HepG2 (cell line): ENCODE data around the gene CCSER1. TPM values are rescaled to one million over a fixed set of nuclear protein-coding genes. Genes with fewer than 3 reads are reported as not detected.

ENCODE experiments used
- ATAC-seq: fragments of 200-7000 bp; cut with Tn5 transposase; 3 replicates; pipeline ENCODE4 v1.9.1; 2020; ENCODE audit warnings: mild to moderate bottlenecking, moderate library complexity
- BruUV-seq: library from RNA; stranded (reverse); fragments of 400-500 nt; replicated peaks from 2 replicates; lab custom pipeline; 2021; lab: Mats Ljungman, UMichigan
- CTCF ChIA-PET: fragments of 300-600 bp; formaldehyde crosslinking; extraction: SDS; loops from one replicate; lab custom pipeline; 2021; ENCODE audit warnings: low total read pairs, inconsistent platforms, low intra/inter-chr PET ratio; lab: Yijun Ruan, JAX
- POLR2A ChIA-PET: fragments of 350-600 bp; sonication (Branson Sonifier 250); formaldehyde crosslinking; loops from one replicate; lab custom pipeline; 2020; ENCODE audit warnings: antibody characterized with exemption, inconsistent platforms; lab: Yijun Ruan, JAX
- DNase-seq: peaks from one replicate; pipeline ENCODE4 v3.0.0-alpha.2; 2015; ENCODE audit warnings: low spot score
- FAIRE-seq: peaks from 3 replicates; lab custom pipeline; 2011; peaks lifted over from hg19 to GRCh38; lab: Jason Lieb, UNC
- H2AFZ ChIP-seq: one replicate; pipeline ENCODE4 v1.6.1; 2011; ENCODE audit warnings: low read length, inconsistent platforms
- H3K27ac ChIP-seq: fragments of 300-600 bp; 3 replicates; pipeline ENCODE4 v1.8.0; 2011; ENCODE audit warnings: mixed run types, mild to moderate bottlenecking, mixed read lengths, low read length, inconsistent platforms; ENCODE audit not compliant: insufficient read depth; ENCODE audit errors: extremely low read length
- H3K27me3 ChIP-seq, 2 experiments: fragments of 200-600 bp in 1 of 2; 2 replicates in 1 of 2; 3 replicates in 1 of 2; pipeline versions ENCODE4 v1.6.0 to v1.8.0; 2011; ENCODE audit warnings: low read length in 2 of 2, mild to moderate bottlenecking in 2 of 2, moderate library complexity in 2 of 2, inconsistent platforms in 1 of 2; ENCODE audit not compliant: insufficient read depth in 2 of 2, control insufficient read depth in 1 of 2
- H3K36me3 ChIP-seq, 2 experiments: fragments of 200-600 bp in 1 of 2; replicated peaks in 1 of 2; 2 replicates in 1 of 2; 3 replicates in 1 of 2; pipeline versions ENCODE4 v1.5.1 to v1.8.0; 2011; ENCODE audit warnings: low read length in 2 of 2, inconsistent platforms in 1 of 2; ENCODE audit not compliant: insufficient read depth in 2 of 2, control insufficient read depth in 1 of 2
- H3K4me1 ChIP-seq: 2 replicates; pipeline ENCODE4 v1.5.1; 2012; ENCODE audit warnings: low read length, inconsistent platforms; ENCODE audit not compliant: insufficient read depth
- H3K4me2 ChIP-seq: 2 replicates; pipeline ENCODE4 v1.6.0; 2011; ENCODE audit warnings: low read depth, low read length, inconsistent platforms
- H3K4me3 ChIP-seq, 3 experiments: fragments of 200-600 bp in 1 of 3; sonication (generic), shearing (Covaris generic) in 1 of 3; replicated peaks in 1 of 3; 2 replicates each; pipeline ENCODE4 v1.5.1; 2011 to 2016; ENCODE audit warnings: low read length in 3 of 3, inconsistent platforms in 2 of 3, low read depth in 2 of 3, mild to moderate bottlenecking in 2 of 3, control low read depth in 1 of 3, mixed read lengths in 1 of 3; ENCODE audit not compliant: insufficient read depth in 1 of 3
- H3K79me2 ChIP-seq: one replicate; pipeline ENCODE4 v1.6.1; 2011; ENCODE audit warnings: low read length, inconsistent platforms; ENCODE audit not compliant: insufficient read depth
- H3K9ac ChIP-seq: 2 replicates; pipeline ENCODE4 v1.6.0; 2011; ENCODE audit warnings: mild to moderate bottlenecking, low read depth, low read length, inconsistent platforms; ENCODE audit not compliant: insufficient read depth
- H3K9me3 ChIP-seq: 2 replicates; pipeline ENCODE4 v1.5.1; 2012; ENCODE audit warnings: mild to moderate bottlenecking, low read length
- H4K20me1 ChIP-seq: 2 replicates; pipeline ENCODE4 v1.6.0; 2011; ENCODE audit warnings: inconsistent platforms, mild to moderate bottlenecking, low read length, moderate library complexity; ENCODE audit not compliant: insufficient read depth
- FLYWCH1 ChIP-seq: sonication (generic); formaldehyde crosslinking; IDR thresholded peaks from 2 replicates; pipeline ENCODE4 v1.8.1; 2023; ENCODE audit warnings: mild to moderate bottlenecking, missing genetic modification reagents
- FOXJ3 ChIP-seq: sonication (generic); formaldehyde crosslinking; IDR thresholded peaks from 2 replicates; pipeline ENCODE4 v1.4.0; 2020; ENCODE audit warnings: missing genetic modification reagents, mild to moderate bottlenecking, borderline replicate concordance
- GMEB1 ChIP-seq: sonication (generic); formaldehyde crosslinking; IDR thresholded peaks from 2 replicates; pipeline ENCODE4 v1.5.1; 2020; ENCODE audit warnings: missing genetic modification reagents, mild to moderate bottlenecking, borderline replicate concordance
- HHEX ChIP-seq: IDR thresholded peaks from 2 replicates; pipeline ENCODE4 v1.6.1; 2016; ENCODE audit warnings: control low read depth
- NR0B2 ChIP-seq: sonication (generic); formaldehyde crosslinking; IDR thresholded peaks from 2 replicates; pipeline ENCODE4 v1.4.0; 2020; ENCODE audit warnings: mild to moderate bottlenecking, missing genetic modification reagents
- NR2F6 ChIP-seq, 2 experiments: IDR thresholded peaks; 2 replicates each; pipeline ENCODE4 v1.6.1; 2016; ENCODE audit warnings: antibody characterized with exemption in 1 of 2, mild to moderate bottlenecking in 1 of 2
- NRL ChIP-seq: sonication (generic); formaldehyde crosslinking; IDR thresholded peaks from 2 replicates; pipeline ENCODE4 v1.5.0; 2020; ENCODE audit warnings: missing genetic modification reagents, mild to moderate bottlenecking, moderate library complexity, borderline replicate concordance
- ZNF124 ChIP-seq: sonication (generic); formaldehyde crosslinking; IDR thresholded peaks from 2 replicates; pipeline ENCODE4 v1.4.0; 2020; ENCODE audit warnings: missing genetic modification reagents
- ZNF235 ChIP-seq: sonication (generic); formaldehyde crosslinking; IDR thresholded peaks from 2 replicates; pipeline ENCODE4 v1.8.1; 2023; ENCODE audit warnings: mild to moderate bottlenecking, missing genetic modification reagents, borderline replicate concordance
- ZNF275 ChIP-seq: sonication (generic); formaldehyde crosslinking; IDR thresholded peaks from 2 replicates; pipeline ENCODE4 v1.8.0; 2022; ENCODE audit warnings: missing genetic modification reagents, mild to moderate bottlenecking, inconsistent platforms, borderline replicate concordance
- ZNF790 ChIP-seq: sonication (generic); formaldehyde crosslinking; IDR thresholded peaks from 2 replicates; pipeline ENCODE4 v1.8.0; 2022; ENCODE audit warnings: missing genetic modification reagents, mild to moderate bottlenecking, borderline replicate concordance
- ZSCAN12 ChIP-seq: sonication (generic); formaldehyde crosslinking; IDR thresholded peaks from 2 replicates; pipeline ENCODE4 v1.9.0; 2021; ENCODE audit warnings: mild to moderate bottlenecking, missing genetic modification reagents
- WGBS: methylation state at CpG from one replicate; pipeline ENCODE4 v1.1.6; 2017; ENCODE audit warnings: low lambda C conversion rate; 5-methylcytosine and 5-hydroxymethylcytosine counted together
- in situ Hi-C: cut with HindIII; loops from 2 replicates; pipeline ENCODE4 v1.10.0; 2017; ENCODE audit warnings: low pct_unique_long_range_greater_than_20kb; ENCODE audit not compliant: extremely low pct_ligation_motif_present
- intact Hi-C: fragments of 100-400 bp; cut with micrococcal nuclease; formaldehyde crosslinking; loops from one replicate; pipeline ENCODE4 v1.10.0; 2022; ENCODE audit not compliant: unreplicated experiment
- polyA plus RNA-seq, 8 experiments: library from polyadenylated mRNA; depleted of rRNA in 3 of 8; stranded (reverse) in 7 of 8; unstranded in 1 of 8; fragments of >200 nt; fragmentation: Illumina TruSeq in 4 of 8; extraction: Trizol in 4 of 8; gene quantifications; 2 replicates each; pipeline versions ENCODE4 v1.2.1 to v1.2.3, GENCODE V29; 2011 to 2016; ENCODE audit warnings: low read depth in 4 of 8, missing spikeins in 1 of 8, mixed read lengths in 1 of 8; ENCODE audit not compliant: insufficient read depth in 1 of 8
- total RNA-seq, 5 experiments: library from RNA; depleted of rRNA; stranded (reverse); fragments of >200 nt; fragmentation: Illumina TruSeq; extraction: Trizol; gene quantifications; 2 replicates each; pipeline ENCODE4 v1.2.3, GENCODE V29; 2016; ENCODE audit warnings: low read depth in 1 of 5
- TF ChIP-seq, protein P1 (sequence below): IDR thresholded peaks from 2 replicates; pipeline ENCODE4 v1.6.1; 2016
- TF ChIP-seq, protein P2 (sequence below): sonication (generic); formaldehyde crosslinking; conservative IDR thresholded peaks from 2 replicates; pipeline ENCODE4 v1.4.0; 2020; ENCODE audit warnings: missing genetic modification reagents

Gene CCSER1
- total and polyA plus RNA-seq, 2 of the 13 experiments (the other 11 are each of a cell fraction or from before 2014, with no cell fraction given) = not detected

GRCh38 chr4:91485415-91485814 is 1358.2 kb downstream of the CCSER1 start:
- no peak for FAIRE-seq
- BruUV-seq = no TSS peak
- intact Hi-C loops = no loop called here

More at GRCh38 chr4:91485415-91485814, 1358.2 kb downstream of the CCSER1 start:
- H3K27me3 ChIP-seq = no peaks in the 10 kb centered on the region
- no peak overlapping the region for H2AFZ ChIP-seq
- H3K36me3 ChIP-seq = no peaks in the 10 kb centered on the region
- H3K27ac ChIP-seq = no peak overlapping the region
- 4% methylated on average over 1 of the region's 1 CpG for WGBS
- H3K4me1 ChIP-seq = no peaks in the 10 kb centered on the region
- in situ Hi-C loops = no loop called here
- no peaks in the 10 kb centered on the region for H3K79me2 ChIP-seq
- CTCF ChIA-PET = no interaction called here
- no peak overlapping the region for H3K9ac ChIP-seq
- H3K4me2 ChIP-seq = no peak overlapping the region
- H3K4me3 ChIP-seq = no peak overlapping the region
- no peak for DNase-seq
- ATAC-seq = no peak
- H3K9me3 ChIP-seq = peaks cover 5% of the 10 kb centered on the region
- TF ChIP-seq ZNF124 (CRISPR knock-in tag) = no peak
- TF ChIP-seq GMEB1 (CRISPR knock-in tag) = no peak
- TF ChIP-seq FLYWCH1 (CRISPR knock-in tag) = no peak
- TF ChIP-seq, protein P1, sequence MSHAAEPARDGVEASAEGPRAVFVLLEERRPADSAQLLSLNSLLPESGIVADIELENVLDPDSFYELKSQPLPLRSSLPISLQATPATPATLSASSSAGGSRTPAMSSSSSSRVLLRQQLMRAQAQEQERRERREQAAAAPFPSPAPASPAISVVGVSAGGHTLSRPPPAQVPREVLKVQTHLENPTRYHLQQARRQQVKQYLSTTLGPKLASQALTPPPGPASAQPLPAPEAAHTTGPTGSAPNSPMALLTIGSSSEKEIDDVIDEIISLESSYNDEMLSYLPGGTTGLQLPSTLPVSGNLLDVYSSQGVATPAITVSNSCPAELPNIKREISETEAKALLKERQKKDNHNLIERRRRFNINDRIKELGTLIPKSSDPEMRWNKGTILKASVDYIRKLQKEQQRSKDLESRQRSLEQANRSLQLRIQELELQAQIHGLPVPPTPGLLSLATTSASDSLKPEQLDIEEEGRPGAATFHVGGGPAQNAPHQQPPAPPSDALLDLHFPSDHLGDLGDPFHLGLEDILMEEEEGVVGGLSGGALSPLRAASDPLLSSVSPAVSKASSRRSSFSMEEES = no peak
- TF ChIP-seq ZNF790 (CRISPR knock-in tag) = no peak
- no peak for TF ChIP-seq HHEX (CRISPR knock-in tag)
- TF ChIP-seq ZNF235 (CRISPR knock-in tag) = no peak
- TF ChIP-seq NR2F6 (IDR thresholded peaks at IDR 0.05) = no peak
- no peak for TF ChIP-seq NR2F6 (CRISPR knock-in tag; IDR thresholded peaks at IDR 0.05)
- TF ChIP-seq NRL (CRISPR knock-in tag) = no peak
- TF ChIP-seq ZSCAN12 = no peak
- no peak for TF ChIP-seq FOXJ3
- TF ChIP-seq NR0B2 (CRISPR knock-in tag) = no peak
- TF ChIP-seq, protein P2, sequence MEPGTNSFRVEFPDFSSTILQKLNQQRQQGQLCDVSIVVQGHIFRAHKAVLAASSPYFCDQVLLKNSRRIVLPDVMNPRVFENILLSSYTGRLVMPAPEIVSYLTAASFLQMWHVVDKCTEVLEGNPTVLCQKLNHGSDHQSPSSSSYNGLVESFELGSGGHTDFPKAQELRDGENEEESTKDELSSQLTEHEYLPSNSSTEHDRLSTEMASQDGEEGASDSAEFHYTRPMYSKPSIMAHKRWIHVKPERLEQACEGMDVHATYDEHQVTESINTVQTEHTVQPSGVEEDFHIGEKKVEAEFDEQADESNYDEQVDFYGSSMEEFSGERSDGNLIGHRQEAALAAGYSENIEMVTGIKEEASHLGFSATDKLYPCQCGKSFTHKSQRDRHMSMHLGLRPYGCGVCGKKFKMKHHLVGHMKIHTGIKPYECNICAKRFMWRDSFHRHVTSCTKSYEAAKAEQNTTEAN = no peak
- no peak for TF ChIP-seq ZNF275 (CRISPR knock-in tag)
- no peaks in the 10 kb centered on the region for H4K20me1 ChIP-seq
- POLR2A ChIA-PET = no interaction called here
